AG09319 (cell line): ENCODE measurements around the gene SYT12.
"Not testable (repeated sequence)": the region's sequence is repeated elsewhere in the genome, so short reads cannot be mapped to it uniquely, and the experiment has no call there.

Experiments used
- DNase-seq: peaks from one replicate; pipeline ENCODE4 v3.0.0-alpha.2; 2010; ENCODE audit warnings: low read depth; ENCODE audit errors: extremely low read depth
- TF ChIP-seq, protein P1 (sequence below): IDR thresholded peaks from 2 replicates; pipeline ENCODE4 v1.5.1; 2011; ENCODE audit warnings: low read depth, mild to moderate bottlenecking, inconsistent platforms, low read length, moderate library complexity

SYT12 gene

DNA sequence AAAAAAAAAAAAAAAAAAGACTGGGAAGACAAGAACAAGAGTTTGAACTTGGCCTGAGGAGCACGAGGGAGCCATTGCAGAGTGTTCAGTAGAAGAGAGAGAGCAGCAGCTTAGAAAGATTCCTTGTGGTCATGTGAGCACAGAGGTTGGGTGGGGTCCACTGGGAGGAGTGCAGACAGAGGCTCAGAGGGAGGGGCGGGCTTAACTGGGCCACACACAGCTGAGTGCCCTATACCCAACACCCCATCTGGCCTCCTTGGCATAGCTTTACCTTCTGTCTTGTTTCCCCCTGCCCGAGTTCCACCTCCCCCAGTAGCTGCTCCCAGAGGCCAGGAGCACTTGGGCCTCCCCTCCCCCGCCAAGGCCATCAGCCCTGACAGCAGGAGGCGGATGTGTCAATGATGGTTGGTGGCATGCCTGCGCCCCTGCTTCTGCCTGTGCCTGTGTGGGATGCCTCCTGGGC is 35.7 kb upstream of the SYT12 start:
- TF ChIP-seq, protein P1, sequence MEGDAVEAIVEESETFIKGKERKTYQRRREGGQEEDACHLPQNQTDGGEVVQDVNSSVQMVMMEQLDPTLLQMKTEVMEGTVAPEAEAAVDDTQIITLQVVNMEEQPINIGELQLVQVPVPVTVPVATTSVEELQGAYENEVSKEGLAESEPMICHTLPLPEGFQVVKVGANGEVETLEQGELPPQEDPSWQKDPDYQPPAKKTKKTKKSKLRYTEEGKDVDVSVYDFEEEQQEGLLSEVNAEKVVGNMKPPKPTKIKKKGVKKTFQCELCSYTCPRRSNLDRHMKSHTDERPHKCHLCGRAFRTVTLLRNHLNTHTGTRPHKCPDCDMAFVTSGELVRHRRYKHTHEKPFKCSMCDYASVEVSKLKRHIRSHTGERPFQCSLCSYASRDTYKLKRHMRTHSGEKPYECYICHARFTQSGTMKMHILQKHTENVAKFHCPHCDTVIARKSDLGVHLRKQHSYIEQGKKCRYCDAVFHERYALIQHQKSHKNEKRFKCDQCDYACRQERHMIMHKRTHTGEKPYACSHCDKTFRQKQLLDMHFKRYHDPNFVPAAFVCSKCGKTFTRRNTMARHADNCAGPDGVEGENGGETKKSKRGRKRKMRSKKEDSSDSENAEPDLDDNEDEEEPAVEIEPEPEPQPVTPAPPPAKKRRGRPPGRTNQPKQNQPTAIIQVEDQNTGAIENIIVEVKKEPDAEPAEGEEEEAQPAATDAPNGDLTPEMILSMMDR = no peak
- no peak for DNase-seq

DNA sequence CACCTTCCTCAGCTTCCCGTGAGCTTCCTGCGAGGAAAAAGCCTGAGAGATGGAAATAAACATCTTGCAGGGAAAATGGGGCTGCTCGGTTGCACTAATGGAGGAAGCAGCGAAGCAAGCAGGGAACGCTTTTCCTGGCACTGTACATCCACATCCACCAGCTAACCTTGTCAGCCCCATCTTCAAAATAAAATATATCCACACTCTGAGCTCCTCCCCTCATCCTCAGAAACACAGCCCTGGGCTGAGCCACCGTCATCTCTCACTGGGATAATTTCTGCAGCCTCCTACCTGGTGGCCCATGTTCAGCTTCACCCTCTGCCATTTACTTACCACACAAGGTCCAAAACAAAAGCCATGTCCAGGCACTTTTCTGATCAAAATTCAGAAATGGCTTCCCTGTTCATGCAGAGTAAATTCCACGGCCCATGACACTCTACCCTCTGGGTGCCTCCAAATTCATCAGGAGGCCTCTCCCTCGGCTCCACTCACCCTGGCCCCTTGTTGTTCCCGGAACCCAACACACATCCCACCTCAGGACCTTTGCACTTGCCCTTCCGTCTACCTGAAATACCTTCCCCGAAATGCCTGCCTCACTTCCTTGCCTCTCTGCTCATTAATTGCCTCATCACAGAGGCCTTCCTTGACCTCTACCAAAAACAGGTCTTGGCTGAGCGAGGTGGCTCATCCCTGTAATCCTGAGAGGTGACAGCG is 34.9 kb upstream of the SYT12 start:
- no peak for DNase-seq
- TF ChIP-seq, protein P1 = no peak

DNA sequence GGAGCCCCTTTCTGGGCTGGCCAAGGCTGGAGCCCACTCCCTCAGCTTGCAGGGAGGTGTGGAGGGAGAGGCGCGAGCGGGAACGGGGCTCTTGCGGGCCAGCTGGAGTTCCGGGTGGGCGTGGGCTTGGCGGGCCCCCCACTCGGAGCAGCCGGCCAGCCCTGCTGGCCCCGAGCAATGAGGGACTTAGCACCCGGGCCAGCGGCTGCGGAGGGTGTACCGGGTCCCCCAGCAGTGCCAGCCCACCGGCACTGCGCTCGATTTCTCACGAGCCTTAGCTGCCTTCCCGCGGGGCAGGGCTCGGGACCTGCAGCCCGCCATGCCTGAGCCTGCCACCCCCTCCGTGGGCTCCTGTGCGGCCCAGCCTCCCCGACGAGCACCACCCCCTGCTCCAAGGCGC is 34.2 kb upstream of the SYT12 start:
- DNase-seq = not testable (repeated sequence)

DNA sequence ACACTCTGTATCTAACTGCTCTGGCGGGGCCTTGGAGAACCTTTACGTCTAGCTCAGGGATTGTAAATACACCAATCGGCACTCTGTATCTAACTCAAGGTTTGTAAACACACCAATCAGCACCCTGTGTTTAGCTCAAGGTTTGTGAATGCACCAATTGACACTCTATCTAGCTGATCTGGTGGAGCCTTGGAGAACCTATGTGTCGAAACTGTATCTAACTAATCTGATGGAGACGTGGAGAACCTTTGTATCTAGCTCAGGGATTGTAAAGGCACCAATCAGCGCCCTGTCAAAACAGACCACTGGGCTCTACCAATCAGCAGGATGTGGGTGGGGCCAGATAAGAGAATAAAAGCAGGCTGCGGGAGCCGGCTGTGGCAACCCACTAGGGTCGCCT is 33.6 kb upstream of the SYT12 start:
- DNase-seq = not testable (repeated sequence)

DNA sequence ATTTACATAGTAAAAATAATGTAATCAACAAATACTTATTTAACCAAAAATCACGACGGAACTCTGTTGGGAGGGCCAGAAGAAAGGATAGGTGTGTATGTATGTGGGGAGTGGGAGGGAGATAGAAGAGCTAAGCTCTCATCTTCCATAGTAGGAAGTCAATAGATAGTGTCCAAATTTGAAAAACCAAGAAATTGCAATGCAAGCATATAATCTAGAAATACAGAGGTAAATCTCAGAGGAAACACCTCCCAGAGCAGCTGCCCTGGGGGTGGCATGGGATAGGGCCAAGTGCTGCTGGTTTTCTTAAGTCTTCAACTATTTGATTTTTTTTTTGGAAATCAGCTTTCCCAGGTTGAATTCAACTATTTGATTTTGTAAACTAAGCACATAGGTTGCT is 30.9 kb upstream of the SYT12 start:
- DNase-seq = no peak
- TF ChIP-seq, protein P1 = no peak

DNA sequence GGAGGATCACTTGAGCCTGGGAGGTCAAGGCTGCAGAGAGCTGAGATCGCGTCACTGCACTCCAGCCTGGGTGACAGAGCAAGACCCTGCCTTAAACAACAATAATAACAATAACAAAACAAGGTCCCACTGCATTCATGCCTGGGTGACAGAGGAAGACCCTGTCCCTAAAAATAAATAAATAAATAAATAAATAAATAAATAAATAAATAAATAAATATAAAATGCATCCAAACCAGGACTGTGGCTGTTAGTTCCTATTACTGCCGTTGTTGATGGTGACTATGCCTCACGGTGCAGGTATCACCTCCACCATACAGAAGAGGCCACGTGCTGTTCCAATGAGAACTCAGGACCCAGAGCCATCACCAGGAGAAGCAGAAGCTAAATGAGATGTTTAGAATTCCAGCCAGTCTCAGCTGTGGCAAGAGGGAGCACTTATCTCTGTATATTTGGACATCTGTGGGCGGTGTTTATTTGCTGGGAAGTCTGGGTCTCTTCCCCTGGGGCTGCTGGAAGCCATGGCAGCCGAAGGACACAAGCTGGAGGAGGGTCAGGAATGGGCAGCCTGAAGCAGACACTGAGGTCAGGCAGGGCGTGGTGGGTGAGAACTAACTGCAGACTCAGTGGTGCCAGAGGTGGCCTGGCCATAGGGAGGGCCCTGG is 26.2 kb upstream of the SYT12 start:
- TF ChIP-seq, protein P1 = no peak
- DNase-seq = no peak

DNA sequence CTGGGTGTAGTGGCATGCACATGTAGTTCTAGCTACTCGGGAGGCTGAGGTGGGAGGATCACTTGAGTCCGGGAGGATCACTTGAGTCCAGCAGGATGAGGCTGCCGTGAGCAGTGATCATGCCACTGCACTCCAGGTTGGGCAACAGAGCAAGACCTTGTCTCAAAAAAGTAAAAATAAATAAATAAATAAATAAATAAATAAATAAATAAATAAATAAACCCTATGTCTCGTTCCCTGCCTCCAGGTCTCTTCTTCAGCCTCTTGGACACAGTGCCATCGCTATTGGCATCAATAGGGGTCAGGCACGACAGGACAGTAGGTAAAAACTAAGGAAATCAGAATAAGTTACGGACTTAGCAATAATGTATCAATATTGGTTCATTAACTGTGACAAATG is 23.4 kb upstream of the SYT12 start:
- TF ChIP-seq, protein P1 = no peak
- DNase-seq = no peak

DNA sequence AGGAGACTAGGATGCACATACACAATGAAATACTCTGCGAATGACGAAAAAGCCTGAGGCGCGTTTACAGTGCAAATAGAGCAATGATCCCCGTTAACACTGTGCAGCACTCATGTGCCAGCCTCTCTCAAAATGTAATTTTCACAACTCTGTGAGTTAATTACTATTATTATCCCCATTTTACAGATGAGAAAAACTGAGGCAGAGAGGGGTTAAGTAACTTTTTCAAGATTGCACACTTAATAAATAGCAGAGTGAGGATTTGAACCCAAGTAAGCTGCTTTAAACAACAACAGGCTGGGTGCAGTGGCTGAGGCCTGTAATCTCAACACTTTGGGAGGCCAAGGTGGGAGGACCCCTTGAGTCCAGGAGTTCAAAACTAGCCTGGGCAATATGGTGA is 21.6 kb upstream of the SYT12 start:
- TF ChIP-seq, protein P1 = no peak
- DNase-seq = no peak
